Measurements from ENCODE around the gene STYX. TPM values are rescaled to one million over a fixed set of nuclear protein-coding genes. Genes with fewer than 3 reads are reported as not detected.

Gene STYX
- total RNA-seq, 1 experiment from 2014 or later: 16.3 TPM

- H3K9me2 ChIP-seq (ENCODE audit: insufficient read depth): no peaks in the 10 kb centered on the region
- H3K27ac ChIP-seq (ENCODE audit: low read depth, low read length): no peak overlapping the region
- peaks cover 41% of the 10 kb centered on the region for H3K79me2 ChIP-seq (ENCODE audit: insufficient read depth, low read length)
- H3K9ac ChIP-seq (ENCODE audit: low read length): no peak overlapping the region
- no peak overlapping the region for H3K4me3 ChIP-seq (replicated peaks in 1 of 2; ENCODE audit: low read depth in 1 of 2, low read length in 2 of 2)
- H3K27me3 ChIP-seq (ENCODE audit: insufficient read depth, low read length): no peaks in the 10 kb centered on the region
- no peaks in the 10 kb centered on the region for H4K20me1 ChIP-seq (ENCODE audit: insufficient read depth)
- no peaks in the 10 kb centered on the region for H3K36me3 ChIP-seq (ENCODE audit: control insufficient read depth in 1 of 2, insufficient read depth in 2 of 2, low read length in 2 of 2)
- TF ChIP-seq CBX3 (IDR thresholded peaks at IDR 0.05; ENCODE audit: low read depth) (no peak), FOSL1 (IDR thresholded peaks at IDR 0.05; ENCODE audit: low read depth) (no peak), EZH2phosphoT487 (IDR thresholded peaks at IDR 0.05; ENCODE audit: borderline replicate concordance) (no peak), ZFX (IDR thresholded peaks at IDR 0.05) (no peak), SP1 (IDR thresholded peaks at IDR 0.05; ENCODE audit: low read depth) (no peak), SRF (IDR thresholded peaks at IDR 0.05; ENCODE audit: low read depth) (no peak), POLR2A (IDR thresholded peaks at IDR 0.05; ENCODE audit: borderline replicate concordance, extremely low read depth, insufficient read depth, insufficient read length) (no peak), CEBPB (IDR thresholded peaks at IDR 0.05; ENCODE audit: low read depth) (no peak), CTCF (IDR thresholded peaks at IDR 0.05 in 2 of 3, conservative IDR thresholded peaks at IDR 0.05 in 1 of 3; ENCODE audit: borderline replicate concordance in 1 of 3, insufficient read depth in 1 of 3, low read depth in 2 of 3, low read length in 2 of 3) (no peak), ATF3 (IDR thresholded peaks at IDR 0.05) (no peak), MAX (IDR thresholded peaks at IDR 0.05) (no peak), ZNF274 (IDR thresholded peaks at IDR 0.05; ENCODE audit: low read depth, low read length) (no peak)
- H2AFZ ChIP-seq (ENCODE audit: low read depth, low read length, poor library complexity, severe bottlenecking): no peak overlapping the region
- ChIA-PET POLR2A (no interaction called here), RAD21 (ENCODE audit: low non-redundant PET in 1 of 2, low total read pairs in 2 of 2, uncharacterized antibody in 2 of 2, unreplicated experiment in 2 of 2) (no interaction called here), CTCF (no interaction called here)
- BruUV-seq (replicated peaks): no TSS peak
- intact Hi-C loops (cut with micrococcal nuclease): no loop called here
- no peak overlapping the region for H3K4me2 ChIP-seq (ENCODE audit: low read length)
- H3K4me1 ChIP-seq (ENCODE audit: control insufficient read depth in 1 of 2, insufficient read depth in 2 of 2, low read length in 2 of 2): peaks cover 0 to 6% of the 10 kb centered on the region in 2 experiments; a peak in 1 of 4 replicates
- no peak for DNase-seq (ENCODE audit: low read depth, low spot score)
- H3K9me3 ChIP-seq (ENCODE audit: control insufficient read depth in 1 of 2, insufficient read depth in 1 of 2, low read depth in 1 of 2, low read length in 2 of 2): no peaks in the 10 kb centered on the region
- no peak for ATAC-seq
Measured at GRCh38 chr14:52740751-52741150, 10.8 kb downstream of the STYX start.
